AG08395 (cell line): ENCODE results near the gene ERFL.
"Not testable (repeated sequence)": the region's sequence is repeated elsewhere in the genome, so short reads cannot be mapped to it uniquely, and the experiment has no call there.

Source experiments
- DNase-seq: peaks from one replicate; pipeline ENCODE4 v3.0.0; 2012; ENCODE audit warnings: mixed read lengths, low spot score

The ERFL gene

DNA sequence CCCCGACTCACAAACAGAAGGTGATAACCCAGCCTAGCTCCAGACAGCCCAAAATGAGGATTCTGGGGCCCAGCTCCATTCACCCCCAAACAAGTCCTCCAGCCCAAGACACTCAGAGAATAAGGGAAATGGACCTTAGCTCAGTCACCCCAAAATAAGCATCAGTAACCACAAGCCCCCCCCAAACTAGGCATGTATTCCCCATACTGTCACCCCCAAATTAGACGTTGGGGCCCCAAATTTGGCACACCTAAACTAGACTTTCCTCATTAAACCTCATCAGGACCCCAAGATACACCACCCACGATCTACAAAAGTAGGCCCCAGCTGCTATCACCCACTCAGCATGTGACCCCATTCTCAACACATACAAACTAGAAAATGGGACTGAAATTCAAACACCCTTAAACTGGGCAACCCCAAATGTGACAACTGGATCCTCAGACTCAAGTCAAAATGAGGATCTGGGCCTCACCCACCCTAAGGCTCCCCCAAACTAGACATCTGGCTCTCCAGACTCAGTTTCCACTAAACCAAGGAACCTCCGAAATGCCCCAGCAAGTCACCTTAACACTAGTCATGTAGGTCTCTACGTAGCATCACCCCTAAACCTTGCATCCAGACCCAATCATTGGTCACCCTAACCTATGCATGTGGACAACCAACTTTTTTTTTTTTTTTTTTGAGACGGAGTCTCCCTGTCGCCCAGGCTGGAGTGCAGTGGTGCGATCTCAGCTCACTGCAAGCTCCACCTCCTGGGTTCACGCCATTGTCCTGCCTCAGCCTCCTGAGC is 13.4 kb upstream of the ERFL start:
- no peak for DNase-seq

DNA sequence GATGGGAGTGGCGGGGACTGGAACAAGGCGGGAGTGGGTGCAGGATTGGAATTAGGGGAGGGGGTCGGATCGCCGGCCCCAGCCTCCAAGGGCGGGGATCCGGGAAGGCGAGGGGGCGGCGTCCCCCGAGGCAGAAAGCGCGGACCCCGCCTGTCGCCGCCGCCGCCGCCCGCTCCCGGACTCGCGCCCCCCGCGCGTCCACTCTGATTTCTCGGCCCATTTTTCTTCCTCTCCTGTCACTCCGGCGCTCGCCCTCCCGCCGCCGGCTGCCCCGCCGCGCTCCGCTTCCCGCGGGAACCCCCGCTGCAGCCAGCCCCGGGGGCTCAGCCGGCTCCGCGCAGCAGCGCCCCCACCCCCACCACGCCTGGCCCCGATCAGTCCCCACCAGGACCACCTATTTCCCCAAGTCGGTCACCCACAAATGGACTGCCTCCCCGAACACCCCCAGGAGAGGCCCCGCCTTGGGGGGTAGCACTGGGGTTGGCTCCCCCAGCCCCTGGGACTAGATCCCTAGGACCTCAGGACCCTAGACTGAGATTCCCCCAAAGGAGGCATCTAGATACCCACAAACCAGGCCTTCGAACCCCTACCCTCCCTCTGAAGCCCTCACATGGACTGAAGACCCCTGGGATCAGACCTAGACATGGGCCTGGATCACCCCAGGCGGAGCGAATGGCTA is 12.6 kb upstream of the ERFL start:
- no peak for DNase-seq

DNA sequence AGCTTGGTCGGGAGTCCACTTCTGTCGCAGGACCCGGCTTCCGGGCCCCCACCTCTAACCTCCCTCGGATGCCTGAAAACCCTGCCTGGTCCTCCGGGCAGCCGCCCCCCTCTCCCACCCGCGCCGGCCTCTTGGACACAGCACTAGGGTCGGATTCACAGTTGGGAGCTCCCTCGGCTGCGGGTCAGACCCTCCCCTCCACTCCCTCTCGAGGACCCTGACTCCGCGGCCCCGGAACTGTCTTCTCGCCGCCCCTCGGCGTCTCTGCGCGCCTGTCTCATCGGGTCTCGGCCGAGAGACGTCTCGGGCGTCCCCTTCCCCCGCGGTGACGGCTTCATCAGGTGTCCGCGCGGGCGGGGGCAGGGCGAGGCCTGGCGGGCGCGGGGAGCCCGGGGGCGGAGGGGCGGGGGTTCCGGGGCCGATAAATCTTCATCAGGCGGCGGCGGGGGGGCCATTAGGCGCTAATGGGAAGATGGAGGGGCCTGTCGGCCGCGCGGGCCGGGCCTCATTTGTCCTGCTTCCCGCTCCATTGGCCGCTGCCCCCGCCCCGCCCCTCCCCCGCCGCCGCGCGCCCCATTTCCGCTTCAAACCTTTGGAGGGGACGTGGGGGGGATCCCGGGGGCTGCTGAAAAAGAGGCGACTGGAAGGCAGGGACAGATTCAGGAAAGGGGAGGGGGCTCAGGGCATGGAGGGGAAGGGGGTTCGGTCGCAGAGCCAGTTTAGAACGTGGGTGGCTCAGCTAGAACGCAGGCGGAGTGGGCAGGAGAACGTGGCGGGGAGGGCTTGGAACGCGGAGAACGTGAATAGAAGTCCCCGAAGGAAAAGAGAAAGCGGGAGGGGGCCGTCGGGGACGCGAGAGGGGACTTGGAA is 11.8 kb upstream of the ERFL start:
- peak; percentile 26 for DNase-seq

DNA sequence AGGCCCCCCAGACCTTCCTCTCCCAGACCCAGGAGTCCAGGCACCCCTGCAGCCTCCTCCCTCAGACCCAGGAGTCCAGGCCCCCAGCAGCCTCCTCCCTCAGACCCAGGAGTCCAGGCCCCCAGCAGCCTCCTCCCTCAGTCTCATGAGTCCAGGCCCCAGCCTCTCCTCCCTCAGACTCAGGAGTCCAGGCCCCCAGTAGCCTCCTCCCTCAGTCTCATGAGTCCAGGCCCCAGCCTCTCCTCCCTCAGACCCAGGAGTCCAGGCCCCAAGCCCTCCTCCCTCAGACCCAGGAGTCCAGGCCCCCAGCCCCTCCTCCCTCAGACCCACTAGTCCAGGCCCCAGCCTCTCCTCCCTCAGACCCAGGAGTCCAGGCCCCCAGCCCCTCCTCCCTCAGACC is 11.0 kb upstream of the ERFL start:
- DNase-seq, result not testable (repeated sequence)

DNA sequence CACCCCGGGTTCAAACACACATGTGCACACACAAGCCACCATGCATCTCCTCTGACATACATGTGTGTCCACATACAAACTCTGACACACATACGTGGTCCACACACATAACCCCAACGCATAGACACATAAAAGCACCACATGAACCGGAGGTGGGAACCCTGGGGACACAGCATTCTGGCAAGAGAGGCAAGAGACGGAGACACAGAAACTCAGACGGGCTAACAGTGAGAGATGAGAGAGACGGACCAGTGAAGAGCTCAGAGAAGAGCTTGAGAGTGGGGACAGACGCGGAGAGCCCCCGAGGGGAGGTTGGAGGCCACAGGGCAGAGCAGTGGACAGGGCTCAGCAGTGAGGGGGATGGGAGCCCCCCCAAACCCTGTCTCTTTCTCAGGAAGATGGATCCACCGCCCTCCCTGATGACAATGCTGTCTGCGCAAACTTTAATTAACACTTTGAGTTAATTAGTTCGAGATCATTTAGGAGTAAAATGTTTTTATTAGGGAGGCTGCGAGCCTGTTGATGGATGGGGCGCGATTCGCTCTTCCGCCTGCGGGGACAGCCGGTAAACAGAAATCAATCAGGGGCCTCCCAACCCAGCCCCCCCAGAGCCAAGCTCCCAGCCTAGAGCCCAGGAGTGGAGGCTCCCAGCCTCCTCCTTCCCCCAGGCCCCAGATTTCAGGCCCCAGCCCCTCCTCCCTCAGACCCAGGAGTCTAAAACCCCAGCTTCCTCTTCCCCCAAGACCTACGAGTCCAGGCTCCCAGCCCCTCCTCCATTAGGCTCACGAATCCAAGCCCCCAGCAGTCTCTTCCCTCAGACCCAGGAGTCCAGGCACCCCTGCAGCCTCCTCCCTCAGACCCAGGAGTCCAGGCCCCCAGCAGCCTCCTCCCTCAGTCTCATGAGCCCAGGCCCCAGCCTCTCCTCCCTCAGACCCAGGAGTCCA is 9.5 kb upstream of the ERFL start:
- no peak for DNase-seq

DNA sequence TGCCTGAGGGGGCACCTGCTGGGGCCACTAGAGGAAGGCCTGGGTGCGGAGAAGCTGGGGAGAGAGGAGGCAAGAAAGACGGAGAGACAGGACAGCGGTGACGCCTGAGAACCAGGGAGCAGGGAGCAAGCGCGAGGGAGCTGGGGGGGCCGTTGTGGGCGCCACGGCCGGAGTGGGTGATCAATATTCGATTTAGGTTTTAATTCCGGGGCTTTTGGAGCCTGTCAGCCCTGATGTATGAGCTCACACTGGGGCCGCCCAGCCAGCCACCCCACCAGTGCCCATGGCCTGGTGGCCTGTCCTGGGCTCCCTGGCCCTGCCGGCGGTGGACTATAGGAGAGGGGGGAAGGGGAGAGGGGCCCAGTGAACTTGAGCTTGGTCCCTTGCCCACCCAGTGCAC is 8.7 kb upstream of the ERFL start:
- DNase-seq, result no peak

DNA sequence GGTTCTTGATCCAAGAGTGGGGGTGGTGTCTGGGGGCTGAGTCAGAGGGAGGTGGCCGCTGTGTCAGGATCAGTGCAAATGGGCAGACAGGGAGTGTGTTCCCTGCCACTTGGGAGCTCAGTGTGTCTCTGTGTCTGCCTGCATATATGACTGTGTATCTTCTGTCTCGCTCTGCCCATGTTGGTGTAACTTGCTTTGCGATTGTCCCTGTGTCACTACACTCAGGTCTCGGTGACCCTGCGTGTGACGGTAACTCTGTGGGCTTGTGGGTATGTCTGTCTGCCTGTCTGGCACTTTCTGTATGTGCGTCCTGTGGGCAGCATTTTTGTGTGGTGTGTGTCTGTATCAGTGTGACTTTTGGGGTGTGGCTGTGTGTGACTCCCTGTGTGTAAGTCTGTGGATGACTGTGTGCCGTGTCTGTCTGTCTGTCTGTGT is 8.2 kb upstream of the ERFL start:
- DNase-seq, result peak; percentile 59

DNA sequence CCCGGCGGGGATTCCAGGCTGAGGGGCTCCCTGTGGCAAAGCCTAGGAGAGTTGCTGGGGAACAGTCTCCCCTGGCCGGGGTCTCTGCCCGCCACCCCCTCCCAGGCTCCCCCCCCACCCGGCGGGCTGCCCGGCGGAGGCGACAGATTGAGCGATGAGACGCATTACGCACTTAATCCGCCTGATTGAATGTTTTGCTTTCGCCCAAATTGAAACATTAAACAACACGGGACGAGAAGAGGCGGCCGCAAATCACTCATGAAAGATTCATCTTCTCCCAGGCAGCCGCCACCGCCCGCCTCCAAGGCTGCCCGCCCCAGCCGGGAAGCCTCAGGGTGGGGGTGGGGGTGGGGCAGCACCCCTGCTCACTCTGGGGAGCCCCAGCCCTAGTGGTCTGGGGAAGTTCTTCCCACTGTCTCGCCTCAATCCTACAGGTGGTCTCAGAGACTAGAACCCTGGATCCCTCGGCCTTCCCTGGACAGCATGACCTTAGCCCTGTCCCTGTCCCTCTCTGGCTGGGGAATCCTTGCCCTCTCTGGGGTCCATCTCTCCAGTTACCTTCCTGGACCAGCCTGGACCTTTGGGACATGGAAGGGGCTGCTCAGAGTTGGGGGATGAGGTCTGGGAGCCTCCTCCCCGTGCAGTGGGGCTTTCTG is 7.6 kb upstream of the ERFL start:
- no peak for DNase-seq

DNA sequence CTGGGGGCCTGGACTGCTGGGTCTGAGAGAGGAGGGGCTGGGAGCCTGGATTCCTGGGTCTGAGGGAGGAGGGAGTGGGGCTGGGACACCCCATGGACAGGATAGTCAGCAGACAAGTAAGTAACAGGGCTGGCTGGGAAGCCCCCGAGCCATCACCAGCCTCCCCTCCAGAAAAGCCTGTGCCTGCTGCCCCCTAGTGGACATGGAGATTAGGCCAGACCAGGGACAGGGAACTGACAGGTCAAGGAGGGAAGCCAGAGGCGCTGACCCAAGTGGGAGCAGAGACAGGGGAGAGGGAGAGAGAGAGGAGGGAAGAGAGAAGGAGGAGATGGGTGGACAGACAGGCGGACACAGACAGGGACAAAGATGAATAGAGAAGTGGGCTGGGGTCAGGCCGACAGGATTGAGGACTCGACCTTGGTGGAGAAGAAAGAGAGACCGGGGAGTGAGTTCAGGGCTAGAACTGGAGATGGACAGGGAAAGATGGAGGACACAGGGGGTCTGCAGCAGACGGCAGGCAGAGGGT is 6.7 kb upstream of the ERFL start:
- DNase-seq, result peak; percentile 84

DNA sequence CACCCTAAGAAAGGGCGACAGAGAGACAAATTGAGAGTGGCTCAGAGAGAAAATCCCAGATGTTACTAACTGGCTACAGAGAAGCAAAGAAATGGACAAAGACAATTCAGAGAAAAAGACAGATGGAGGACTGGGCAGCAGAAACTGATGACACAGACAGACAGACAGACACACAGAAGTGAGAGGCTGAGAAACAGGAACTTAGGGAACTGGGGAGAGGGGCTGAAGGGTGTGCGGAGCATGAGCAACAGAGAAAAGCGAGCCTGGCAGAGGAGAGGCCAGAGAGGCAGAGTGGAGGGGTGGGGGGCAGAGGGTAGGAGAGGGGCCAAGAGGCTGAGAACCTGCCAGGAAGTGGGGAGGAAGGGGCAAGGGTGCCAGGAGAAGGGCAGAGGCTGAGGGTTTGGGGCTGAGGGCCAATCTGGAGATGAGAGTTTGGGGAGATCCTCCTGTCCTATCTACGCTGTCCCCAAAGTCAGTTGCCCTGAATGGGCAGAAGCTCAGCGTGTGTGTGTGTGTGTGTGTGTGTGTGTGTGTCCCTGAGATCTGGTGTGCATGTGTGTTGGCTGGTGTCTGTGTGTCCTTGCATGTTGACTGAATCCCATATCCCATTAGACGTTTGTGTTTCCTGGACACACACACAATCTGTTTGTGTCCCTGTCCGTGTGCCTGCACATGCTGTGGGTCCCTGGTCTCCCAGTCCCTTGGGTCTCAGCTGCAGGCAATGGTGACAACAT is 5.6 kb upstream of the ERFL start:
- no peak for DNase-seq

DNA sequence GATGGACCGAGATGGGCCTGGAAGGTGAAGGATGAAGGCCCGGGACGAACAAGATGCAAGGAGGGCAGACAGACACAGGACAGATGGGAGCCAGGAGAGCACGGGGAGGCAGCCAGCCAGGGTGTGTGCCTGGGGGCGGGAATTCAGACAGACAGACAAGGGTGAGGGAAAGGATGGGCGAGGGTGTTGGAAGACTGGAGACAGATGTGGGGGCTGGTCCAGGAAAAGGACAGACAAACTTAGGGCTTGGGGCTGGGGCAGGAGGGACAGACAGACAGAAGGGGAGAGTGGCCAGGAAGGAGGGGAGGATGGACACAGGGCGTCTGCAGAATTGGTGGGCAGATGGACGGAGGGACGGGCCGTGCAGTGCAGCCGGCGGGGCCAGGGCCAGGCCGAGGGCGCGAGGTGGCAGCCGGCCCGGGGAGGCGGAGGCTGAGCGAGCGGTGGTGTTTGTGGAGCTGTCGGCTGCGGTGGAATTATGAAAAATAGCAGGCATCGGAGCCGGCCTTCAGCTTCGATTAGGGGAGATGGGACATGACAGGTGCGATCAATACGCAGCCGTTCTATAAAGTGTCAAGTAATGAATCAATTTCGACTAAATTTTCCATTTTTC is 4.6 kb upstream of the ERFL start:
- DNase-seq, result no peak

DNA sequence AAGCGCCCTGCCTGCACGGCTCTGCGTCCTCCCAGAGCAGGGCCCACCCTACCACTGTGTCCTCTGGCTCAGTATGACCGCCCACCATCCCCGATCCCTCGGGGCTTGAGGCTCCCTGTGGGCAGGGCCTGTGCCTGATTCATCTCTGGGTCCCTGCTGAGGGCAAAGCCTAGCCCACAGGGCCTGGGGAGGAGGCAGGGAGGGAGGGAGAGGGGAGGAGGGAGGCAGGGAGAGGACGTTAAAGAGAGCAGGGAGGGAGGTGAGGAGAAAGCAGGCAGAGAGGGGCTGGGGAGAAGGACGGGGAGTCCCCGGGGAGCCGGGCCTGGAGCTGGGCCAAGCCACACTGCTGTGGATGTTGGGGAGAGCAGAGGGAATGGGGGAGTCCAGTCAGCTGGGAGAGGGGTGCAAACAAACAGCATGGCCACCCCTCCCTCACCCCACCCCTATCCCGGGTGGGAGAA is 4.0 kb upstream of the ERFL start:
- DNase-seq, result no peak

DNA sequence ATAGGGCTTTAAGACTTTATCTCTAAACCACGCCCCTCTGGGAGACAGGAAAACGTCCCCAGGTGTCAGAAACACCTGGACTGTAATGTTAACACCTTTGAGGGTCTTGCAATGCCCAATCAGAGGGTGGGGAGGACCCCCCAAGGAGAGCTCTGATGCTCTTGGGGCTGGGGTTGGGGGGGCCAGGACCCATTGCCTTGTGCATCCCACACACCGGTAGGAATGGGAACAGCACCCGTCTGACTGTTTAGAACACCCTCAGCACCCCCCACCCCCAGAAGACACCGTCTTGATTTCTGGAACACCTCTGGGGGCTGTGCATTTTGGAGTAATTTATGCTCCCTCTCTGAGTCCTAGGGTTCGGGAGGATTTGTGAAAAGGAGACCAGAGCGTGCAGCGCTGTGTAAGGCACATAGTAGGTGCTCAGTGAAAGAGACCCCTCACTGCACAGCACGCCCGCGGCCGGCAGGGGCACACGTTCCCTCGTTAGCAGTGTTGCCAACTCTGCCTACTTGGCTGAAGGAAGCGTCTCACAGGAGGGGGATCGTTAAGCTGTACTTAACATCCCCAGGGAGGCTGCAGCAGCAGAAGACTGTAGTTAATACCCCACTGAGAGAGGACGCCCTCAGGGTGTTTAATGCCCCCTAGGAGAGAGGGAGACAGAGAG is 2.8 kb upstream of the ERFL start:
- no peak for DNase-seq

DNA sequence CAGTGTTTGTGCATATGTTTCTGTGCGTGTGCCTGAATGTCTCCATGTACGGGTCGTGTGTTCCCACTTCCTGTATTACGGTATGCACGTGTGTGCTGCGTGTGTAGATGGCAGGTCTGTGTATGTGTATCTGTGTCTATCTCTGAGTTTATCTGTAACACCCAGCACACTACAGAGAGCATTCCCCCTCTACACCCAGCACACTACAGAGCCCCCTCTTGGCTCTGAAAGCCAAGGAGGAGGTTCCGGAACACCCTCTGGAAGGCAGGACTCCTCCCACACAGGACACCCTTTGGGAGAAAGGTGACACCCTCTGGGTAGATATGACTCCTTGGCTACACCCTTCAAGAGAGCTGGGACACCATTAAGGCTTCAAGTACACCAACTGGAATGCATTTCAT is 2.1 kb upstream of the ERFL start:
- DNase-seq, result no peak

DNA sequence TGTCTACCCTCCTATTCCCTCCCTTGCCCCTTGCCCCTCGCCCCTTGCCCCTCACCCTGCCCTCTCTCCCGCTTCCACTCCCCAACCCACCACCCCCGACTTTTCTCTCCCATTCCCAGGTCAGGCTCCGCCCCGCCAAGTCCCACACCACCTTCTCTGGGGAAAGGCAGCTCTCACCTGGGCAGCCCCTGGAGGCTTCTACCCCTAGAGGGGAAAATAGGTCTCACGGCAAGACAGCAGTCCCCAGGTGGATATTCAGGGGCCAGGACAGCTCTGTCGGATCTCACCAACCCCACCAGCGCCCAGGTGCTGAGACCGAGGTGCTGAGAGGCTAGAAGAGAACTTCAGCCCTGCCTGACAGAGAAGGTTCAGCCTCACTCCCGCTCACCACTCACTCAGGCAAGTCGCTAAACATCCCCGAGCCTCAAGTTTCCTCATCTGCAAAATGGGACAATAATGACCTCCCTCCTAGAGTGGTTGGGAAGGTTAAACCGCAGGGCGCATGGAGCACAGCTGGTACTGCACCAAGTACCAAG is 1.4 kb upstream of the ERFL start:
- DNase-seq, result no peak

DNA sequence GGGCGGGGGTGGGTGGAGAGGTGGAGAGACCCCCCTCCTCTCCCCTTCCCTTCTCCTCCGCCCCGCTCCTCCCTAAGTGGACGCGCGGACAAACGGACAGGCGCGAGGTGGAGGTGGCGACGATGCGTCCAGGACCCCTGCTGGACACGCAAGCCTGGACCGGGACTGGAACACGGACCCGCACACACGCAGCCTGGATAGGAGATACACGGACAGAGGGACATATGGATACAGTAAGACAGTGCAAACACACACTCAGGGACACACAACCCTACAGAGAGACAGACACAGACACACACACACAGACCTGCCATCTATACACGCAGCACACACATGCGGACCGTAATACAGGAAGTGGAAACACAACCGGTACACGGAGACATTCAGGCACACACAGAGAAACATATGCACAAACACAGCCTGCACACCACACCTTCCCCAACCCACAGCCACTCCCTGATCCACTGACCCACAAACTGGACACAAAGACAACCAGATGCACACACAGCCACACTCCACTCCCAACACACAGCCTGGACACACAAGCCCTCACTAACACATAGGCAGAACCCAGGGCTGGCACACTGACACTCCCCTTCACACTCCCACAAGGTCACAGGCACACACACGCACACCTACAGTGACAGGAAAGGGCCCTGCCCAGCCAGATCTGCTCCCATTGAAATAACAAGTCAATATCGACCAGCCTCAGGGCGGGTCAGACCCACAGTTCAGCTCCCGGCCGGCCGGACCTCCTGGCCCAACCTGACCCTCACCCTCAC is 696 bp upstream of the ERFL start:
- DNase-seq, result no peak

DNA sequence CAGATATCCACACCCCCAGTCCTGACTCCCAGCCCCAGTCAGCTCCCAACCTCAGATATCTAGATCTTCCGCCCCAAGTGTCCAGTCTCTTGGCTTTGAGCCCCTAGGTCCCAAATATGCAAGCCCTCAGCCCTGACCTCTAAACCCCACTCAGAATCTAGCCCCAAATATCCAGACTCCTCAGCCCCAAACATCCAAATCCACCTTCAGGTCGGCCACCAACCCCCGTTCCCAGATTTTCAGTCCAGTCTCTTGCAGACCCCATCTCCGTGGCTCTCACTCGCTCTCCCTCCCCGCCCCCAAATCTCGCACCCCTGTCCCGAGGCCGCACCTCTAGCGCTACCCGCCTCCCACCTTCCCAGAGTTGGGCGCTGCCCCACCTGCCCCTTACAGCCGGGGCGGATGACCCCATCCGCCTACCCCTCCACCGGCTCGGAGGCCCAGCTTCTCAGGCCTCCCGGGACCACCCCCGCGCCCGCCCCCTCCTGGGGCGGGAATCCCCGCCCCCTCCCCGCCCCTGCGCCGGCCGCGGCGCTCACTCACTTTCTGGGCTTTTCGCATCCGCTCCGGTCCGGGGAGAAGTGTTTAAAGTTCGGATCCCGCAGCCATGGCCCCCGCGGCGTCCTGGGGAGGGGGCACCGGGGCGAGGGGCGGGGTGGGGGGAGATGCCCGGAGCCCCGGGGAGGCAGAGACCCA is 604 bp downstream of the ERFL start:
- no peak for DNase-seq
